AML-193 (cell line): ENCODE measurements around the gene OR10V1.

Source experiments
- DNase-seq, 2 experiments: peaks; one replicate each; lab custom pipeline; 2025; lab: John Stamatoyannopoulos, UW

OR10V1 gene

GRCh38 chr11:59713745-59714144, at the start of gene OR10V1:
OR10V1 (minus strand) TSS chr11:59713845; CDS start chr11:59713845, 0 bp downstream.
- no peak for DNase-seq

DNA sequence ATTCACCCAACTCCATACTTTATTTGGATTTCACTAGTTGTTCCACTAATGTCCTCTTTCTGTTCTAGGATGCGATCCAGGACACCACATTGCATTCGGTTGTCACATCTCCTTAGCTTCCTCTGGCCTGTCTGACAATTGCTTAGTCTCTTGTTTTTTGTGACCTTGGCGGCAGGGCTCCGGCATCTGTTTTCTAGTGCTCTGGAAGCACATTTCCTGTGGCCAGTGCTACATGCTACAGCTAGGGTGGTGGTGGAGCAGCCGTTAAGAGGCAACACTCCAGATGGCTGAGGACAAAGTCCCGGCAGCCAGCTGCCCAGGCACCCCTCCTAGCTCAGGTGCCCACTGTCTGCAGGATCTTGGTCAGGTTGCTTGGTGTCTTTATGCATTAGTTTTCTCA, 48.3 kb upstream of the OR10V1 start:
- DNase-seq = no peak

GRCh38 chr11:59760771-59761170, 47.1 kb upstream of the OR10V1 start:
- DNase-seq = no peak

DNA sequence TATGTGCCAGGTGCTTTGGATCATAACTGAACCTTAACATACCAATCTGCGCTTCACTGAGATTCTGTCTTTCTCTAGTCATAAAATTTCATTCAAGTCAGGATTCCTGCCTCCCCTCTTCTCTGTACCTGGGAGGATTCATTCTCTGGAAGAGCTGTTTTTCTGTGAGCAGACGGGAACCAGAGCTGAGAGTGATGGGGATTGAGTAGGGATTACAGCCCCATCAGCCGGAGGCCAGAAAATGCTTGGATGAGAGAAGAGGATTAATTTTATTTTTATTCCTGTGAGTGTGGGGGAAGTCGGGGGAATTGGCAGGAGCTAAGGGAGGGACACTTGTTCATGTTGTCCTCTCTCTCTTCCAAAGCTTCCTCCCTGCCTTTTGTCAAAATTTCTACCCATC, 46.3 kb upstream of the OR10V1 start:
- DNase-seq = no peak

GRCh38 chr11:59758401-59759037, 44.9 kb upstream of the OR10V1 start:
- DNase-seq = no peak

DNA sequence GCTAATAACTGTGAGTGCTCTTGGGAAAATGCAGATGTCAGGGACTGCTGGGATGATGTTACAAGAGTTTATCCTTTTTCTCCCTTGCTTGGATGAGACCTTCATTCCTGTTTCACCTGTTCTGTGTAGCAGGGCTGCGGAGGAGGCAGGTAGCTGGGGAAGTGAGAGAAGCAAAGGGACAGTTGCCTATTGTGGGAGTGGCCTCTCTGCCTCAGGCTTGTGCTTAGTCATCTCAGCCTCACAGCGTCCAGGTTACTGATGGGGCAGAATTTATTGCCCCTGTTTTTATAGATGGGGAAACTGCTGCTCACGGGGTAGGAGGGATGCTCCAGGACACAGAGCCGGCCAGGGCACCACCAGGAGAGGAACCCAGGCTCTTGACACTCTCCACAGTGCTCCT, 43.2 kb upstream of the OR10V1 start:
- peak in 1 of 2 experiments; percentile 13 for DNase-seq

DNA sequence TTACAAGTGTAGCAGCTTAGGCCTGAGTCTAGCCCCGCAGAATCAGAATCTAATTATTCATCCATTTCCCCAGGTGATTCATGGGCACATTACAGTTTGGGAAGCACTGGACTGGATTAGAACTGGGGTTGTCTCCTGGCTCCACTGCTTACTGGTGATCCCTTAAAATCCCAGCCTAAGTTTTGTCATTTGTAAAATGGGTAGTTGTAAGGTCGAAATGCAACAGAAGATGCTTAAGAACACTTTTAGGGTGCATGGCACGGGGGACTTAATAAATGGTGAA, 42.9 kb upstream of the OR10V1 start:
- no peak for DNase-seq

- peak; percentile 30 to 57 for DNase-seq
Measured at GRCh38 chr11:59755701-59756557, 42.3 kb upstream of the OR10V1 start.

GRCh38 chr11:59754859-59755700, 41.4 kb upstream of the OR10V1 start, which contains the start of gene STX3:
STX3 (plus strand) TSS chr11:59755376; CDS start chr11:59755606, 230 bp downstream.
- peak; percentile 30 to 36 for DNase-seq

GRCh38 chr11:59754494-59754858, 40.8 kb upstream of the OR10V1 start:
- DNase-seq = no peak

- peak; percentile 59 to 65 for DNase-seq
Measured at GRCh38 chr11:59753650-59754493, 40.2 kb upstream of the OR10V1 start.

GRCh38 chr11:59746111-59746510, 32.5 kb upstream of the OR10V1 start:
- no peak for DNase-seq

GRCh38 chr11:59730896-59731565, 17.4 kb upstream of the OR10V1 start:
- DNase-seq = no peak

- no peak for DNase-seq
Measured at GRCh38 chr11:59729834-59730233, 16.2 kb upstream of the OR10V1 start.

DNA sequence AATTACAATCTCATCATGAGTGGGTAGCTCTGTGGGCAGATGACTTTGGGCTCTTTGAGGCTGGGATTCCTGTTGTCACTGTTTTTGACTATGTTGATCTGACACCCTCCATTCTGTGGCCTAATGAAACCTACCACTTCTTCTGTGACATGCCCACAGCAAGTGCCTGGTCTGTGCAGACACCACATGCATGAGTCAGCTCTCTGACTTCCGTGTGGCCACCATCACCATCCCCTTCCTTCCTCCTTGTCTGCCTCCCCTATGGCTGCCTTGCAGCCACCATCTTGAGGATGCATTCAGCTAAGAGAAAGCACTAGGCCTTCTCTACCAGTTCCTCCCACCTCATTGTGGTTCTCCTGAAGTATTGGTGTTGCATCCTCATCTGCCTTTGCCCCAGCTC, 15.3 kb upstream of the OR10V1 start:
- peak; percentile 18 to 26 for DNase-seq

GRCh38 chr11:59728154-59728553, 14.5 kb upstream of the OR10V1 start:
- no peak for DNase-seq

GRCh38 chr11:59727426-59727825, 13.8 kb upstream of the OR10V1 start:
- no peak for DNase-seq

- no peak for DNase-seq
Measured at GRCh38 chr11:59724066-59724465, 10.4 kb upstream of the OR10V1 start.

DNA sequence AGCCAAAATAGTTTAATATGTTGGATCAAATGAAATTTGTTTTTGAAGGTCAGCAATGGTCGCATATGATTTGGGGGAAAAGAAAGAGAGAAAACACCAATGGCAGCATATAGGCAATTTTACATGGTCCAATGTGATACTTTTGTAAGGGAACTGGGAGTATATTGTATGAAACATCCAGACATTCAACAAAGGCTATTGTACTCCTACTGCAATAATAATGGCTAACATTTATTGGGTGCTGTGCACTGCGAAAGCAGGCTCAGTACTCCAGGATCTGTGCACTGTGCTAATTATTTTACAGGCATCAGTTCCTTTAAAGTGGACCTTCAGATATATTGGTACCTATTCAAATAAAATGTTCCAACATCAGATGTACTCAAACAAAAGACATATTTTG, 5.9 kb upstream of the OR10V1 start:
- DNase-seq = no peak

- no peak for DNase-seq
Measured at GRCh38 chr11:59716051-59716450, 2.4 kb upstream of the OR10V1 start.
